GF-D8 (cell line): Measurements from ENCODE around the gene KLF11.
"Not testable (repeated sequence)": the region's sequence is repeated elsewhere in the genome, so short reads cannot be mapped to it uniquely, and the experiment has no call there.

Source experiments
- DNase-seq: peaks from one replicate; lab custom pipeline; 2025; lab: John Stamatoyannopoulos, UW

KLF11 gene

GRCh38 chr2:10085043-10085667, 41.8 kb downstream of the KLF11 start:
- no peak for DNase-seq

- no peak for DNase-seq
These were observed 42.3 kb downstream of the KLF11 start for GRCh38 chr2:10085668-10086059.

GRCh38 chr2:10086950-10087349, 43.6 kb downstream of the KLF11 start:
- no peak for DNase-seq

- no peak for DNase-seq
These were observed 44.0 kb downstream of the KLF11 start for GRCh38 chr2:10087360-10087759.

GRCh38 chr2:10089565-10090190, 46.3 kb downstream of the KLF11 start:
- no peak for DNase-seq

GRCh38 chr2:10091182-10091888, 48.0 kb downstream of the KLF11 start:
- DNase-seq, result no peak

GRCh38 chr2:10091889-10092244, 48.5 kb downstream of the KLF11 start:
- DNase-seq, result not testable (repeated sequence)

- DNase-seq, result no peak
These were observed 51.0 kb downstream of the KLF11 start for GRCh38 chr2:10094271-10094814.

GRCh38 chr2:10095175-10095574, 51.8 kb downstream of the KLF11 start:
- DNase-seq, result no peak

- DNase-seq, result no peak
These were observed 53.3 kb downstream of the KLF11 start for GRCh38 chr2:10096641-10097040.

- no peak for DNase-seq
These were observed 54.2 kb downstream of the KLF11 start for GRCh38 chr2:10097352-10098148.

- DNase-seq, result no peak
These were observed 58.1 kb downstream of the KLF11 start for GRCh38 chr2:10101491-10101890.

- no peak for DNase-seq
These were observed 59.8 kb downstream of the KLF11 start for GRCh38 chr2:10103179-10103578.
